Dermis microvascular lymphatic vessel endothelial cell (primary cell): ENCODE measurements around the gene UBALD2. TPM values are rescaled to one million over a fixed set of nuclear protein-coding genes. Genes with fewer than 3 reads are reported as not detected.
"Not testable (repeated sequence)": the region's sequence is repeated elsewhere in the genome, so short reads cannot be mapped to it uniquely, and the experiment has no call there.

Source experiments
- DNase-seq, 2 donors: peaks; one replicate each; pipeline versions ENCODE4 v3.0.0 to v3.0.0-alpha.2; 2010; ENCODE audit warnings: low read depth in 2 of 2
- total RNA-seq: library from RNA; depleted of rRNA; stranded (reverse); fragments of >200 nt; gene quantifications from 2 replicates; pipeline ENCODE4 v1.2.1, GENCODE V29; 2014

Gene UBALD2
- 6.8 and 7.8 TPM in 2 replicates for total RNA-seq

DNA sequence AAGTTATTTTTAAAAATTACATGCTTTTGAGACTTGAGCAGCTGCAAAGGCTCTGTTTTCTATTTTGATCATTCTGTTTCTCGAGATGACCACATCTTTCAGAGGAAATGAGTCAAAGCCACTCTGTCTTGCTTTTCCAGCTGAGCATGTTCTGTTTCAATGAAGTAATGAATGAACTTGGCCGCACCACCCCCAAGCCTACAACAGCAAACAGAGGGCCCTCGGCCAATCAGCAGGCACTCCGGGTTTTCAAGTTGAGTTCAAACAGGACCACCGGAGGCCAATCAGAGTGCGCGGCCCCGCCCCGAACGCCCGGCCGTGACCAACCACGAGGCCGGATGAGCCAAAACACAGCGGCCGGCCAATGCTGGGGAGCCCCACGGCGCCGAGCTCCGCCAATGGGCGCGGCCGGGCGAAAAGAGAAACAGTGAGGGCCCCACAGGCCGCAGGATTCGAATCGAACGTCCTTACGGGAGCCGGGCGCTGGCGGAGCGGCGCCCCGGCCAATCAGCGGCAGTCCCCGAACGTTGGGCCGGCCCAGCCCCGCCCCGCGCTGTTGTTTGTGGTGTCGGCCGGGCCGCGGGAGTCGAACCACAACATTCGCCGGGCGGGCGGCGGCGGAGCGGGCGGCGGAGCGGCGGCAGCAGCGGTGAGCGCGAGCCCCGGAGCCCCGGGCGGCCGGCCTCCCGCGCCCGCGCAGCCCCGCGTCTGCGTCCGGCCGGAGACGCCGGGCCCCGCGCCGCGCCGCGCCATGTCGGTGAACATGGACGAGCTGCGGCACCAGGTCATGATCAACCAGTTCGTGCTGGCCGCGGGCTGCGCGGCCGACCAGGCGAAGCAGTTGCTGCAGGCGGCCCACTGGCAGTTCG is at the start of gene UBALD2:
Gene UBALD2 (plus strand): TSS at position 594 of the 869 bp plus-strand sequence. CDS start 158 bp downstream, at position 752.
- DNase-seq = peak; percentile 96 to 100

DNA sequence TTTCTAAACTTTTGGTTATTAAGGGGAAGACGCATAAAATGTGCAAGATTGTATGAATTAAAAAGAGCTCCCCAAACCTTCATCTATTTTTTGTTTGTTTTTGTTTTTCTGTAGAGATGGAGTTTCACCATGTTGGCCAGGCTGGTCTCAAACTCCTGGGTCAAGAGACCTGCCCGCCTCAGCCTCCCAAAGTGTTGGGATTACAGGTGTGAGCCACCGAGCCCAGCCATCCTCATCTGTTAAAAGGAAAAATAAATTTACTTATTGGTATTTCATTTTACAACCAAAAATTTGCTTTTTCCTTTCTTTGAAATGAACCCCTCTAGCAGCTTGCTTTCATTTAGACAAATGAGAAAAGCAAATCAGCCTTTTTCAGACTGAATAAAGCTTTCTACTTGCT is 48.1 kb upstream of the UBALD2 start:
- no peak for DNase-seq

DNA sequence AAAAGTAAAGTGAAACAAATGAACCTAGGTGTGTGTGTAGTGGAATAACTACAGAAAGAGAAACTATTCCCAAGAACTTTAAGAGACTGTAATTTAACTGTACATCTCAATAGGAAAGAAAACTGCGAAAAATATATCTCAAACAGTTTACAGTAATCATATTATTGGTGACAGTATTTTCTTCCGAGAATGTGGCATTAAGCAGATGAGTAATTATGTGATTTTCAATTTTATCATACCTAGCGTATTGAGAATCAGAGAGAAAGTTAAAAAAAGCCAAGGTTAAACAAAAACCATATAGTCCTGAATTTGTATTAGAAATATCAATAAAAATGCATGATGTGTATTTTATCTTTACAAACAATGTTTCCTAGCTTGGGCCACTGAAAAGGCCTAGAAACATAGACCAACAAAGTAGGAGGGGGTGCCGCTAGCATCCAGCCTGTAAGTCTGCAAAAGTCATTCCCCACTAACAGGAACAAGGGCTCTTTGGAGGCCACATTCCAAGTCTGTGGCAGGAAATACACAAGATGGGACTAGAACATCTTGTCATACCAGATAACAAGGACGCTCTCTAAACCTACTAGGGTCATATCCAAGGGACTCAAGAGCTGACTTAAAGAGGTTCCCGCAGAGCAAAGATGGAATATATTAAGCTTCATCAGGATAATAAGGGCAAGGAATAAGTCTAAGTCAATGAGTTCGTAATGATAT is 45.3 kb upstream of the UBALD2 start:
- DNase-seq = no peak

DNA sequence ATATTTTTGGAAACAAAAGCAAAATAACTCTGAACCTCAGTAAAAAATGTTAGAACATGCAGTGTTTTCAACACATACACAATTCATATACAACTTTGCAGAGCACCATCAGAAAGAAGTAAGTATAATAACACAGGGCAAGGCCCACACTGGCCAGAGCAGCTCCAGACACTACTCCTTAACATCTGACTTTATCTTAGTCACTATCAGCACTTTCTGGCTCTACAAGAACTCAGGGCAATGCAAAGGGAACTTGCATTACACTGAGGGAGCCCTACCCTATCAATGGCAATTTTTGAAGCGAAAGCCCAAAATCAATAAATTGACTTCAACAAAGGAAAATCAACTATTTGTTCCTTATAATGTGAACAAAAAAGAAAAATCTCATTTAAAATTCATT is 41.3 kb upstream of the UBALD2 start:
- no peak for DNase-seq

DNA sequence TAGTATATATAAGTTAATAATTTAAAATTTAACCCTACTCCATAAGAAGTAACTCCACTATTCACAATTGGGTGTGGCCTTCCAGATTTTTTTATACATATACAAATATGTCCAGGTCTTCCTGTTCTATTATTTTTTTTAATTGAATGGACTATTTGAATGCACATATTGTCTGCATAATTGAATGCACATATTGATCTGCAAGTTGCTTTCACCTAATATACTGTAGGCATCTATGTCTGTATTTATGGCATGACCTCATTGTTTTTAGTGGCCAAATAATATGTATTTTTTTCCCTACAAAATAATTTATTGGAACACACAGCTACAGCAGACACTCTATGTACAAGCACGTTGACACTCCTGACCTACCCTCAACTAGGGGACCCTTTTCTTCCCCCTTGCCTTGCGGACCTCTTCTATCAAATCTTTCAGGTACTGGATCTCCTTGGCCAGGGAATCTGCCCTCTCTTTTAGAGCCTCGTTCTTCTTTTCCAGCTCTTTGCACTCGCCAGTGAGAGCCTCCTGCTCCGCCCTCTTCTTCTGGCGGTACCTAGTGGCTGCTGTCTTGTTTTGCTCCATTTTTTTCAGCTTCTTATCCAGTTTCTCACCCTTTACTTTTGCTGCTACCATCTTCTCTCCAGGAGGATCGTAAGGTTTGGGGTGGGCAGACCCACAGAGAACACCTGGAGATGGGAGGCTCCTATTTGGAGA is 39.6 kb upstream of the UBALD2 start:
- not testable (repeated sequence) for DNase-seq

DNA sequence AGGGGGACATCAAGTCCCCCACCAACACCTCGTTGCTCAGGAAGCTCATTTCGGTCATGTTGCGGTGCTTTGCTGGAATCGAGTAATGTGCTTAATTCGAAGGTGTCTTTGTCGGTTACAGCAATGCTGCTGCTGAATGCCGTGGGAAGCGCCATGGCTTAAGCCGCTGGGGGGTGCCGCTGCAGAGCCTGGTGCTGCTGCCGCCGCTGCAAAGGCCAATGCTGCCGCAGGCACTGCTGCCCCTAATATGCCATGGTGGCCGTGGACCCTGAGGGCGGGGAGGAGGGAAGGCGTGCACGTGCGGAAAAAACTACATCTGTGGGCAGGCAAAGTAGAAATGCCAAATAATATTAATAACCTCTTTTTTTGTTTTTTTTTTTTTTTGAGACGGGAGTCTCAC is 38.4 kb upstream of the UBALD2 start:
- not testable (repeated sequence) for DNase-seq

DNA sequence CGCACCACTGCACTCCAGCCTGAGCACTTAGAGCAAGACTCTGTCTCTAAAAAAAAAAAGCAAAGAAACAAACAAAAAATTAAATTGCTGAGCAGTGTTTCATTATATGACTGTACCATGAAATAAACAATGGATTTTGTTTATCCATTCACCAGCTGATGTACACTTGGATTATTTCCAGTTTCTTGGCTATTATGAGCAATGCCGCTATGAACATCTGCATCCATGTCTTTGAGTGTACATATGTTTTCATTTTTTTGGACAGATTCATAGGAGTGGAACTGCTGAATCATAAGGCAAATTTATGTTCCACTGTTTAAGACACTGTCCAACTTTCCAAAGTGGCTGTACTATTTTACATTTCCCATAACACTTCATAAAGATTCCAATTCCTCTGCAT is 32.8 kb upstream of the UBALD2 start:
- peak in 1 of 2 donors; percentile 26 for DNase-seq

DNA sequence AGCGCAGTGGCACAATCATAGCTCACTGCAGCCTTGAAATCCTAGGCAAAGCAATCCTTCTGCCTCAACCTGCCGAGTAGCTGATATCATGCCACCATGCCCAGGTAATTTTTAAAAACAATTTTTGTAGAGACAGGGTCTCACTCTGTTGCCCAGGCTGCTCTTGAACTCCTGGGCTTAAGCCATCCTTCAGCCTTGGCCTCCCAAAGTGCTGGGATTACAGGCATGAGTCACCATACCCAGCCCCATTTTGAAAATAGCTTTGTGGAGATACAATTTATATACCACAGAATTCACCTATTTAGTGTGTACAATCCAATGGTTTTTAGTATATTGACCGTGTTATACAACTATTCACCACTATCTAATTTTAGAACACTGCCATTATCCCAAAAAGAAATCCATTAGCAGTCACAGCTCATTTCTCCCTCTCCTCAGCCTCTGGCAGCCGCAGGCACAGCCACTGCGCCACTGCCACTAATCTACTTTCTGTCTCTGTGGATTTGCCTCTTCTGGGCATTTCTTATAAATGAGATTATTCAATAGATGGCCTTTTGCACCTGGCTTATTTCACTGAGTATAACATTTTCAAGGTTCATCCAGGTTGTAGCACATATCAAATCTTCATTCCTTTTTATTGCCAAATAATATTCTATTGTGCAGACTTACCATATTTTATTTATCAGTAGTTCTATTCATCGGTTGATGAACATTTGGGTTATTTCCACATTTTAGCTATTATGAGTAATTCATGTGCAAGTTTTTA is 31.4 kb upstream of the UBALD2 start:
- DNase-seq = no peak

DNA sequence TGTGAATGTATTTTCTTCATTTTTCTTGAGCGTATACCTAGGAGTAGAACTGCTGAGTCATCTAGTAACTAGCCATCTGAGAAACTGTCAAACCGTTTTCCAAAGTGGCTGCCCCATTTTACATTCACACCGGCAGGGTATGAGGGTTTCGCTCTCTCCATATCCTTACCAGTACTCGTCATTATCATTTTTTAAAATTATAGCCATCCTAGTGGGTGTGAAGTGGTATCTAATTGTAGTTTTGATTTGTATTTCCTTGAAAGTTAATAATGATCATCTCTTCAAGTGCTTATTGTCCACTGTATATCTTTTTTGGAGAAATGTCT is 30.8 kb upstream of the UBALD2 start:
- DNase-seq = no peak

DNA sequence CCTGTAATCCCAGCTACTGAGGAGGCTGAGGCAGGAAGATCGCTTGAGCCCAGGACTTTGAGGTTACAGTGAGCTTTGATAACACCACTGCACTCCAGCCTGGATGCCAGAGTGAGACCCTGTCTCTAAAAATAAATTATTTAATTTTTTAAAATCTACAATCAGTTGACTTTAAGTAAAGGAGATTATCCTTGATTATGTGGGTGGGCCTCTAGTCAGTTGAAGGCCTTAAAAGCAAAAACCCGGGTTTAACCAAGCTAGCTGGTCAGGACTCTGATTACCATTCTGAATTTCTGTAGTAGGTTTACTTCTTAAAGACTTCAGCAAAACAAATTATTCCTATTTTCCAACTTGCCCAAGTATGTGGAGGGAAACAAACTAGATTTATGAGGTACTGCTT is 29.3 kb upstream of the UBALD2 start:
- DNase-seq = no peak

DNA sequence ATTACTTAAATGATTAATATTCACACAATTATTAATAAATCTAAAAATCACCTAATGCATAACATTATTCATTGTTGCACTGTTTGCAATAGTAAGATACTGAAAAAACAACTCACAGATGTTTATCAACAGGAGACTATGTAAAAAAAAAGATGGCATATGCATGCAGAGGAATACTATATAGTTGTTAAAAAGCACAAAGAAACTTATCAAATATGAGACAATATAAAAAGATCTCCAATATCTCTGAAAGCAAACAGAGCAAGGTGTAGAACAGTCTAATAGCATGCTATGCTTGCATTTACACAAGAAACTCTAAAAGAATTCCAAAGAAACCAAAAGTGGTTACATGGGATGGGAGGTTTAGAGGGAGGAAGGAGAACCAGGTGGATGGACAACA is 28.5 kb upstream of the UBALD2 start:
- DNase-seq = no peak

DNA sequence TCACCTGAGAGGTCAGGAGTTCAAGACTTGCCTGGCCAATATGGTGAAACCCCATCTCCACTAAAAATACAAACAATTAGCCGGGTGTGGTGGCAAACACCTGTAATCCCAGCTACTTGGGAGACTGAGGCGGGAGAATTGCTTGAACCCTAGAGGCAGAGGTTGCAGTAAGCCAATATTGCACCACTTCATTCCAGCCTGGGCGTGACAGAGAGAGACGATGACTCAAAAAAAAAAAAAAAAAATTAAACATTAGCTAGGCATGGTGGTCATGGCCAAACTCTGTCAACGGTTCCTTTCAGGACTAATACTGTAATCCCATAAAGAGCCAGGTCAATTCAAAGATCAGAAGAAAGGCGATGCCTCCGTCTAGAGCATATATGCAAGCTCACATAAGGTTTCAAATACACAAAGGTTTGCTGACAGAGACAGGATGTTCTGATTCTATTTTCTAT is 27.3 kb upstream of the UBALD2 start:
- no peak for DNase-seq

DNA sequence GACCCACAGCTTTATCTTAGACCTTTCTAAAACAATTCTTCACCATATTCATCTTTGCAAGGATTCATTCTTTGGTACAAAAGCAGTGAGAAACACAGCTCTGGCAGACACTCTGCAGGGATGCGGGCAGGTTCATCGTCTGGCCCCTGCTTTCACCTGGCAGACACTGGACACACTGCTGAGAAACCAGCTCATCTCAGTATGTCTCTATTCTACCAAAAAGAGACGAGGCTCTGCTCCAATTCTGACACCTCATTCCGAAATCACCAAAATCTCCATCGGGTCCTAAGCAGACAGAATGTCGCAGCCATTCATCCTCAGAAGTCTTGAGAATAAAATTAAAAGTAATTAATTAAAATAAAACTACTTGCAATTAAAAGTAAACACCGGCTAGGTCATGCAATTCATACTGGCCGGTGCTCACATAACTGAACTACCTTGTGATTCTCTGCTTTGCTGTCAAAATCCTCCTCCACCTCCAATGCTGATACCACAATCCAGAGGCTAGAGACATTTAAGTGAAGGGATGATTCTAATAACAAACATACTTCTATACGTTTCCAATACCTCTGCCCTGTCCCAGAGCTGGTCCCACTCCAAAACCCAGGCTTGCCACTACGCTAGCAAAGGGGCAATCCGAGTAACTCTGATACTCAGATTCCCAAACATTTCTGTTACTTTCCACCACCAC is 26.2 kb upstream of the UBALD2 start:
- DNase-seq = no peak

DNA sequence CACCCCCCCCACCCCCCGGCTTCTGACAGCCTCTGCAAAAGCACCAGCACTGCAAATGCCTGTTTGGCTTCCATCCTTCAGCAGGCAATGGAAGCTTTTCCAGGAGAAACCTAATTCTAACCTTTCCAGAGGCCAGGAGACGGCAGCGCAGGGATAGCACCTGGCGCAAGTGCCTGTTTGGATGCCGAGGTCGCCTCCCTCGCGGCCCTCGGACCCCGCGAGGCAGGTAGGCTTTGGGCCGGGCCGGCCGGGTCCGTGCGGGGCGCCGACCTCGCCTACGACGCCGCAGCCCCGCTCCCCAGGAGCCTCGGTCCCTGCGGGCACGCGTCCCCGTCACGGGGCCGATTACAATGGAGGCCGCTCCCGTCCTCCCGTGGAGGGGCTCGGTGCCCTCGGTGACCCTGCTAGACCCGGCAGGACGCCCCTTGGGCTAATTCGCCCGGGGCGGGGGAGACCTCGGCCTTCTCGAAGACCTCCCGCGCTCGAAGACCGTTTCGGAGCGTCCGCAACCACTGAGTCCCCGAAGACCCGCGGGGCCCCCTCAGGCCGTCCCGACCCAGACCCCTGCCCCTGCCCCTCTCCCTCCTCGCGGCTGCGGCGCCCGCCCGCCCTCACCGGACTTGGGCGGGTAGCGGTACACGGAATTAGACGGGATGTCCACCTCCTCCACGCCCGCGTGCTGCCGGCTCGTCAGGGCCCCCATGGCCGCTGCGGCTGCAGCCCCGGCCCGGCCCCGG is 25.4 kb upstream of the UBALD2 start:
- DNase-seq = no peak

DNA sequence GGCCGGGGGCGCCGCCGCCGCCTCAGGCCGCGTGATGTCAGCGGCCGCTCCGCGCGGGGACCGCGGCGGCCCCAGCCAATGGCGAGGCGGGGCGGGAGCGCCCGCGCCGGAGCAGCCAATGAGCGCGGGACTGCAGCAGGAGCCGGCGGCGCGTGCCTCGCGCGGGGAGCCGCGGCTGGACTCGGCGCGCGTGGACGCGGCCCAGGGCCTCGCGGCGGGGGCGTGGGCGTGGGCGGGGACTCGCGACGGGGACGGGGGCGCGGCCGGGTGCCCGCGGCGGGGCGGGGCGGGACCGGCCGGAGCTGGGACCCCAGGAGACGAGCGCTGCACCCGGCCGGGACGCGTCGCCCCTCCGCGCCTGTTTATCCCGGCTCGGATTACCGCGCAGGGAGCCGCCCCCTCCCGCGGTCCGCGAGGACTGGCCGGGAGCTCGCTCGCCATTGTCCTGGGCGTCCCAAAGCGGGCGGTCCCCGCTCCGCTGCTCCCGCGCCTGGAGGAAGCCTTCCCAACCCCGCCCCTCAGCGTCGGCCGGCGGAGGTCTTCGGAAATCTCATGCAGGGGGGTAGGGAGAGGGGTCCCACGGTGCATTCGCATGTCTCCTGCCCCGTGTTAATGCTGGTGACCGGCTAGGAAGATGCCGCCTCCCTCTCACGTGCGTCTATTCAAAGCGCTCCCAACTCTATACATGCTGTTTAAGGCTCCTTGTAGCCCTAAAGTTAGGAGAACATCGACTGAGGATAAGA is 24.5 kb upstream of the UBALD2 start, which contains the start of gene RNF157:
Gene RNF157 (minus strand): TSS at position 33 of the 743 bp plus-strand sequence. CDS start 253 bp downstream, outside the sequence.
- peak in 1 of 2 donors; percentile 69 for DNase-seq

DNA sequence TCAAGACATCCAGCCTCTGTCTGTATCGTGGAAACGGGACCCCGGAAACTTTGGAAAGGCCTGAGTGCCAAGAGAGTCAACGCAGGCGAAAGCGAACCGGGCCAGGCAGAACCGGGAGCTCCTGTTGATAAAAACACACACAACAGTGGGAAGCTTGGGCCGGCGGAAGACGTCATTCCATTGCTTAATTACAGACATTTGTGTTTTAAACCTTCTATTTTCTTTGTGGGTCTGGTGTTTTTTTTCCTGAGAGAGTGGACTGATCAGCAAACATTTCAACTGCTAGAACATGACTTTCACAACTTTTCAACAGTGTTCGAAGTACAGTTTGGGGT is 24.0 kb upstream of the UBALD2 start:
- no peak for DNase-seq

DNA sequence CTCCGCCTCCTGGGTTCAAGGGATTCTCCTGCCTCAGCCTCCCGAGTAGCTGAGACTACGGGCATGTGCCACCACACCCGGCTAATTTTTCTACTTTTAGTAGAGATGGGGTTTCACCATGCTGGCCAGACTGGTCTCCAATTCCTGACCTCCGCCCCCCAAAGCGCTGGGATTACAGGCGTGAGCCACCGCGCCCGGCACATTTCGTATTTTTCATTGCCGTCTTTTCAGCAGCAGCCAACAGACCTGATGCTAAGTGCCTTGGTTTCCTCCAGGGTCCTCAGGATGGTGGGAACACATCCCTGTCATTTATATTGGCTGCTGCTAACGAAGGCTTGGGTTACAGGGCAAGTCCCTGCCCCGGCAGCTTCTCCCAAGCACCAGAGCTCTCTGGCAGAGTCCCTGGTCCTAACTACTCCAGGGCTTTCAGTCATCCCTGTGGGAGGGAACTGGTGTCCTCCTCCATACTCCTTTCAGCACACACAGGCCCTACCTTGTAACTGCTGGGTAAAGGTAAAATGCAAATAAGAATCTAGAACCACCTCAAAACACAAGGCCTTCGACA is 23.4 kb upstream of the UBALD2 start:
- DNase-seq = no peak

DNA sequence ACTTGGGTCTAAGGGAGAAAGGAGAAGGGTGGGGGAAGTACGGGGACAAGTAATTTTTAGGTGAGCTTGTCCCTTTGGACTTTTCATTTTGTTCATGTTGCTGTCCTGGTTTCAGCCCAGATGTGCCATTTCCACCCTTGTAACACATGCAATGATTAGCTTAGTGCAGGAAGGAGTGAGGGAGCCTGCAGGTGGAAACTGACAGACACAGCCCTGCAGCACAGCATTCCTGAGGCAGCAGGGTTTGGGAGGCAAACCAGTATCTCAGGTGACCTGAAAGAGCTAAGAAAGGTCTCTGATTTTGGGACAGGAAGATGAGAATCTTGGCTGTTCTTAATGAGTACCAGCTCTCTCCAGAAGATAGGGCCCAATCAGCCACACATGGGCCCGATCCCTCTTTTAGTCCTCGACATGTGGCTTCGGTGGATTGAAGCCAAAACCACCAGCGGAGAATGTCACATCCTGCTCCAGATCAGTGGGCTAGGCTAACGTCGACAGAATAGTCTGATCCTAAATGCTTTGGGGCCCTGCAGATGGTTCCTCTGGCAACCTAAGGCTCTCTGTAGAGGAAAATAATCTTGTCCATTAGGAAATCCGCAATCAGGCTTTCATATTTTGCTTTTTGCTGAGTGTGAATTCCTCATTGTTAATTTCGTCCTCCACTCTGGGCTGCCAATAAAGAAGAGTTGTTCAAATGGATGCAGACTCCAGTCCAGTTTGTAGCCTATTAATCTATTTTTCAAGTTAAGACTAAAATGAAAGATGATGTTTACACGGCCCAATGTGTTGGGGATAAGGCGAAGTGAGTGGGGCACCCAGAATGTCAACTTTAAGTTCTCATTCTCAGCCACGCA is 21.1 kb upstream of the UBALD2 start:
- no peak for DNase-seq
